NB4 (cell line): ENCODE results near the gene DHFR2.

Experiments used
- DNase-seq: peaks from one replicate; pipeline ENCODE4 v3.0.0; 2010; ENCODE audit warnings: low read depth
- H3K4me3 ChIP-seq: one replicate; pipeline ENCODE4 v1.5.1; 2011; ENCODE audit warnings: mild to moderate bottlenecking, low read depth, low read length, moderate library complexity
- CTCF ChIP-seq: IDR thresholded peaks from one replicate; pipeline ENCODE4 v1.5.1; 2012; ENCODE audit warnings: low read depth, low read length
- MAX ChIP-seq: IDR thresholded peaks from 2 replicates; pipeline ENCODE4 v1.6.1; 2011; ENCODE audit warnings: low read depth, low read length
- MYC ChIP-seq: IDR thresholded peaks from 2 replicates; pipeline ENCODE4 v1.6.1; 2011; ENCODE audit warnings: low read depth, low read length
- POLR2A ChIP-seq: IDR thresholded peaks from 2 replicates; pipeline ENCODE4 v1.6.1; 2011; ENCODE audit warnings: mild to moderate bottlenecking; ENCODE audit not compliant: insufficient read length; ENCODE audit errors: extremely low read depth

The DHFR2 gene

GRCh38 chr3:94011233-94011711 is 51.4 kb downstream of the DHFR2 start:
- H3K4me3 ChIP-seq: no peak overlapping the region
- DNase-seq: no peak
- TF ChIP-seq MYC (no peak), POLR2A (no peak), MAX (no peak), CTCF (no peak)

GRCh38 chr3:94009608-94010007 is 53.1 kb downstream of the DHFR2 start:
- H3K4me3 ChIP-seq: no peak overlapping the region
- TF ChIP-seq MYC: no peak
- no peak for DNase-seq

GRCh38 chr3:94008253-94008652 is 54.5 kb downstream of the DHFR2 start:
- TF ChIP-seq MAX: no peak
- no peak for TF ChIP-seq POLR2A
- TF ChIP-seq CTCF: no peak
- no peak for TF ChIP-seq MYC
- DNase-seq: no peak
- H3K4me3 ChIP-seq: no peak overlapping the region
